K562 (cell line): Measurements from ENCODE around the gene FAM20C.

Experiments used
- CBFB ChIP-seq: sonication (generic); formaldehyde crosslinking; IDR thresholded peaks from 2 replicates; pipeline ENCODE4 v1.4.0; 2020; ENCODE audit warnings: mild to moderate bottlenecking, missing genetic modification reagents
- CEBPG ChIP-seq, 3 experiments: fragments of 200-800 bp in 1 of 3; sonication (Bioruptor generic) in 1 of 3; sonication (generic) in 1 of 3; formaldehyde crosslinking in 1 of 3; IDR thresholded peaks in 2 of 3; conservative IDR thresholded peaks in 1 of 3; 2 replicates each; pipeline versions ENCODE4 v1.6.1 to v1.8.0; 2016 to 2022; ENCODE audit warnings: missing compliant biosample characterization in 2 of 3, missing genetic modification characterization in 2 of 3, mild to moderate bottlenecking in 1 of 3, missing genetic modification reagents in 1 of 3
- CTCF ChIP-seq, 3 experiments: IDR thresholded peaks in 2 of 3; conservative IDR thresholded peaks in 1 of 3; 2 replicates each; pipeline ENCODE4 v1.5.1; 2011 to 2012; ENCODE audit warnings: low read length in 3 of 3, mild to moderate bottlenecking in 3 of 3, control low read depth in 2 of 3, improper control_type of control experiment in 1 of 3, inconsistent platforms in 1 of 3, low read depth in 1 of 3, mixed read lengths in 1 of 3, moderate library complexity in 1 of 3; ENCODE audit not compliant: insufficient read depth in 2 of 3
- ESRRA ChIP-seq: fragments of 450-650 bp; IDR thresholded peaks from 2 replicates; pipeline ENCODE4 v1.6.1; 2014; ENCODE audit warnings: low read depth, mild to moderate bottlenecking, moderate library complexity, borderline replicate concordance
- FOXP1 ChIP-seq: sonication (generic); formaldehyde crosslinking; IDR thresholded peaks from 2 replicates; pipeline ENCODE4 v1.8.0; 2022; ENCODE audit warnings: mild to moderate bottlenecking, missing genetic modification reagents
- GTF2E2 ChIP-seq: fragments of 200-800 bp; sonication (Bioruptor generic); IDR thresholded peaks from 2 replicates; pipeline ENCODE4 v1.6.1; 2016; ENCODE audit warnings: missing genetic modification characterization, missing compliant biosample characterization
- MYBL2 ChIP-seq, 2 experiments: fragments of 450-650 bp in 1 of 2; sonication (generic) in 1 of 2; formaldehyde crosslinking in 1 of 2; IDR thresholded peaks; 2 replicates each; pipeline versions ENCODE4 v1.6.1 to v1.8.1; 2017 to 2022; ENCODE audit warnings: borderline replicate concordance in 1 of 2, inconsistent platforms in 1 of 2, low read depth in 1 of 2, mild to moderate bottlenecking in 1 of 2, missing genetic modification reagents in 1 of 2, moderate library complexity in 1 of 2
- ZNF146 ChIP-seq: IDR thresholded peaks from one replicate; pipeline ENCODE4 v1.6.1; 2018; ENCODE audit warnings: missing compliant biosample characterization; ENCODE audit not compliant: unreplicated experiment
- ZNF23 ChIP-seq: fragments of 250-450 bp; sonication (Bioruptor Pico); IDR thresholded peaks from 2 replicates; pipeline ENCODE4 v1.4.0; 2020; ENCODE audit warnings: mild to moderate bottlenecking
- TF ChIP-seq, protein P1 (sequence below): sonication (generic); IDR thresholded peaks from 2 replicates; pipeline ENCODE4 v1.6.1; 2016
- TF ChIP-seq, protein P2 (sequence below): sonication (generic); formaldehyde crosslinking; IDR thresholded peaks from 2 replicates; pipeline ENCODE4 v1.9.0; 2022; ENCODE audit warnings: mild to moderate bottlenecking, missing genetic modification reagents

- TF ChIP-seq, protein P1, sequence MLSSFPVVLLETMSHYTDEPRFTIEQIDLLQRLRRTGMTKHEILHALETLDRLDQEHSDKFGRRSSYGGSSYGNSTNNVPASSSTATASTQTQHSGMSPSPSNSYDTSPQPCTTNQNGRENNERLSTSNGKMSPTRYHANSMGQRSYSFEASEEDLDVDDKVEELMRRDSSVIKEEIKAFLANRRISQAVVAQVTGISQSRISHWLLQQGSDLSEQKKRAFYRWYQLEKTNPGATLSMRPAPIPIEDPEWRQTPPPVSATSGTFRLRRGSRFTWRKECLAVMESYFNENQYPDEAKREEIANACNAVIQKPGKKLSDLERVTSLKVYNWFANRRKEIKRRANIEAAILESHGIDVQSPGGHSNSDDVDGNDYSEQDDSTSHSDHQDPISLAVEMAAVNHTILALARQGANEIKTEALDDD = no peak
- TF ChIP-seq, protein P2, sequence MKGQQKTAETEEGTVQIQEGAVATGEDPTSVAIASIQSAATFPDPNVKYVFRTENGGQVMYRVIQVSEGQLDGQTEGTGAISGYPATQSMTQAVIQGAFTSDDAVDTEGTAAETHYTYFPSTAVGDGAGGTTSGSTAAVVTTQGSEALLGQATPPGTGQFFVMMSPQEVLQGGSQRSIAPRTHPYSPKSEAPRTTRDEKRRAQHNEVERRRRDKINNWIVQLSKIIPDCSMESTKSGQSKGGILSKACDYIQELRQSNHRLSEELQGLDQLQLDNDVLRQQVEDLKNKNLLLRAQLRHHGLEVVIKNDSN = no peak
- no peak for TF ChIP-seq ZNF146
- no peak for TF ChIP-seq CEBPG (CRISPR knock-in tag; IDR thresholded peaks at IDR 0.05)
- TF ChIP-seq CEBPG (tag; conservative IDR thresholded peaks at IDR 0.05 in 1 of 2, IDR thresholded peaks at IDR 0.05 in 1 of 2) = no peak
- no peak for TF ChIP-seq GTF2E2 (tag)
- no peak for TF ChIP-seq ZNF23 (CRISPR knock-in tag)
- no peak for TF ChIP-seq CBFB (CRISPR knock-in tag)
- TF ChIP-seq CTCF (IDR thresholded peaks at IDR 0.05 in 2 of 3, conservative IDR thresholded peaks at IDR 0.05 in 1 of 3; ENCODE audit: insufficient read depth in 2 of 3, low read depth in 1 of 3, low read length in 3 of 3) = no peak
- no peak for TF ChIP-seq ESRRA
- no peak for TF ChIP-seq FOXP1 (CRISPR knock-in tag)
- TF ChIP-seq MYBL2 (IDR thresholded peaks at IDR 0.05; ENCODE audit: low read depth) = no peak
- TF ChIP-seq MYBL2 (CRISPR knock-in tag; IDR thresholded peaks at IDR 0.05; ENCODE audit: borderline replicate concordance) = no peak
Observed at GRCh38 chr7:170551-171363, 21.6 kb upstream of the FAM20C start.
